NCI-H187 (cell line): Measurements from ENCODE around the gene ZNF618.

Experiments used
- DNase-seq, 2 experiments: peaks; one replicate each; lab custom pipeline; 2025; lab: John Stamatoyannopoulos, UW

ZNF618 gene

GRCh38 chr9:113934829-113935676 lies 58.9 kb downstream of the ZNF618 start:
- no peak for DNase-seq

DNA sequence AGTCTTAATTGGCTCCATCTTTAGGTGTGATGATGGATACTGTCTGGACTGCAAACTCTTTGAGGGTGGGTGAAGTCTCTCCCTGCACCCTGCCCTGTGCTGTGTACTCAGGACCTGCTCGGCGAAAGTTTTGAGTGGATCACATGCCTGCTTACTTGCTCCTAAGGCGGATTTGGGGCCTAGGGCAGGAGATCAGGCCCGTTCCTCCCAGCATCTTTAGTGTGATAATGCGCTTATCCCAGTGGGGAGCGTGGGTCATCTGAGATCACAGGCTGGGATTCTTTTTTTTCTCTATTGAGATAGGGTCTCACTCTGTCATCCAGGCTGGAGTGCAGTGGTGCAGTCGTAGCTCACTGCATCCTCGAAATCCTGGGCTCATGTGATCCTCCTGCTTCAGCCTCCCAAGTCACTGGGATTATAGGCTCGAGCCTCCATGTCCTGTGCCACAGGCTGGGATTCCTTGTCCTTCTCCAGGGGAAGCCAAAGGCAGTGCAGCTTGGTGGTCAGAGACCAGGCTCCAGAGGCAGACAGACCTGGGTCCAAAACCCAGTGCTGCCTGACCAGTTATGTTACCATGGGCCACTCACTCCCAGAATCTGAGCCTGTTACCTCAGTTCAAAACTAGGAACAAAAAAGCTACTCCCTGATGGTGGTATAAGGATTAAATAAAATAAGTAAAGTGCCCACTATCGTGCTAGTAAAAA lies 59.7 kb downstream of the ZNF618 start:
- DNase-seq: no peak

GRCh38 chr9:113940077-113940476 lies 64.0 kb downstream of the ZNF618 start:
- no peak for DNase-seq

- no peak for DNase-seq
Measured at GRCh38 chr9:113941056-113941455, 64.9 kb downstream of the ZNF618 start.

DNA sequence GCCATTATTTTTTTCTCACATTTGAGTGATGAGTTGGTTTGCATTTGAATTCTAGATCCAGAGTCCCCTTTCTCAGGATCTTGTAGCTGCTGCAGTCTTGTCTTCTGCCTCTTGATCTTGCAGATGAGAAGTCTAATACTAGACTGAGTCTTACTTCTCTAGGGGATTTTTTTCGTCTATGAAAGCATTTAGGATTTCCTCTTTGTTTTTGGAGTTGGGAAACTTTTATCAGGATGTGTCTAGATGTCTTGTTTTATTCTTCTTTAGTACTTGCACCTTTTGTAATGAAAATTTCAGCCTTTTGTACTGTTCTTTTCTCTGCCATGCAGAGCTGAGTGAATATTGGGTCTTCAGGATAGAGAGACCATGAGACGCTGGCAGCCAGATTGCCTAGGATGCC lies 65.4 kb downstream of the ZNF618 start:
- DNase-seq: no peak

- DNase-seq: no peak
Measured at GRCh38 chr9:113943112-113944009, 67.3 kb downstream of the ZNF618 start.

DNA sequence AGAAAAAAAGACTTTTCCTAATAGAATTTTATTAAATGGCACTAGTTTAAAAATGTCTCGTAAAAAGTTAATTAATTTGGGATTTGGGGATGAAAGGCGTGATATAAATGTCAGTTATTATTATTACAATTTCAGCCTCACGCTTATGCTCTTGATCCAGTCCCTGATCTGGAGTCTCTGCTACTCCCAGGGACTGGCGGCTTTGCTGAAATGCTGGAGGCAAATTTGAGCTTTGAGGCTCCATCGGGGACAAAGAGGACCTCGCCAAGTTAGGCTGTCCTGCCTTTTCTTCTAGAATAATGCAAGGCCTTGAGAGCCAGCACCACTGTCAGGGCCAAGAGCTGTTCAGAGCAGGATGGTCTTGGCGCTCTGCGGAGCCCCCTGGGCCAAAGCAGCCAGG lies 69.7 kb downstream of the ZNF618 start:
- no peak for DNase-seq

GRCh38 chr9:113946496-113947115 lies 70.5 kb downstream of the ZNF618 start:
- DNase-seq: no peak

DNA sequence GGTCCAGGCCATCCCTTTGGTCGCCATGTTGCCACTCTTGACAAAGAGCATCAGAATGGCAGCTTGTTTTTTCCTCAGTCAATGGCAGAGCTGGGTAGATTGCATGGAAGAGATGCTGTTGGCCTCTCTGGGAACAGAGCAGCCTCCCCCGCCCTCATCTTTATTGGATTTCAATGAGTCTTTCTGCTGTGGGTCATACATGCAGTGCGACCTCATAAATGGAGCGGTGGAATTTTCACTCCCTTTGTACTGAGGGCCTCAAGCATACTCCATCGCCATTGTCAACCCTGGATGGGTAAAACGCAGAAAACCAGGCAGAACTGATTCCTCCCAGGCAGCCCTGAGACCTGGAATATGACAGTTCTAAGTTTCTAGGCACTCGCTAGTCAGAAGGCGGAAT lies 71.8 kb downstream of the ZNF618 start:
- DNase-seq: no peak

DNA sequence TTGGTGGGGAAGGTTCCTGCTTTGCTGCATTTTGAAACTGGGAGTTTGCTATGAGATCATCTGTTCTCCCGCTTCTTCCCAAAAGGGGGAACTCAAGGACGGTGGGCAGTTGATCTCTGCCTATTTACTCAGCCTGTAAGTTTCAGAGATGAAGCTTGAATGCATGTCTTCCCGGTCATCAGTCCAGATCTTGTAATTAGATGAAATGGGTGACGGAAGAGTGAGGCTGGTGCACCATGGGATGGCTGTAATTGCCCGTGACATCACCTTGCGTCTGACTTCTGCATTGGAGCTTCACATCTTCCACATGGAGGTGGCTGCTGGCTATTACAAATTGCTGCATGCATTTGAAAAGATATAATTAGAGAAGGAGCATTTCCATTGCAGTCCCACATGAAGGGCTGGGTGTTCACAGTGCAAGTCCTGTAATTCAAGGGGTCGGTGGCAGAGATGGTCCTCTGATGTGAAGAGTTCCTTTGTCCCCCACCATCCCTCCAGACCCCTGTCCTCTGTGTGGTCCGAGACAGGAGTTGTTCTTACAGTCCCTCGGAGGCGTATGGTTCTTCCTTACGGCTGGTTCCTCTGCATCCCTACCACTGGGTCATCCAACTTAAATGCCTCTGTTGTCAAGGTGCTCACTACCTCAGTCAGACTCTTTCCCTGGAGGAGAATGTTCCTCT lies 72.9 kb downstream of the ZNF618 start:
- no peak for DNase-seq

DNA sequence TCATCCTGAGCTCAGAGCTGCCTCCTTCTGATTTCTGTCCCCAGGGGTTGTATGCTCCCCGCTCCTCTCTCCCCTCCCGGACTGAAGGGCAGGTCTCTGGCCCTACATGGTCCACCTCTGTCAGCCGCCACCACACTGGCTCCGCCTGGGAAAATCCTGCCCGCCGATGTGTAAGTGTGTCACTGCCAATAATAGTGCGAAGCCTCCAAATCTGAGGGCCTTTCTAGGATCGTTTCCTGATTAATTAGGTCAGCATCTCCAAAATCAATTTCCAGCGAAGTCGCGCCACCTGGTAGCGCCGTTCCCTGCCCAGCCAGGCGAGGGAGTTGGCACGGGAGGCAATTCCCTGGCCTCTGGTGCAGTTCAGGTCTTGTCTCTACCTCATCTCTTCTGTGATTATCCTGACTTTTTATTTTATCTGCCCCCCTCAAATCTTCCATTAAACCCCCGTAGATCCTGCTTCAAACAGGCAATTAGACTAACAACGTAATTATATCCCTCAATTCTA lies 73.5 kb downstream of the ZNF618 start:
- no peak for DNase-seq

GRCh38 chr9:113950195-113951031 lies 74.3 kb downstream of the ZNF618 start:
- no peak for DNase-seq

GRCh38 chr9:113951032-113951372 lies 74.9 kb downstream of the ZNF618 start:
- no peak for DNase-seq

GRCh38 chr9:113952676-113953075 lies 76.6 kb downstream of the ZNF618 start:
- DNase-seq: no peak

GRCh38 chr9:113953531-113953930 lies 77.4 kb downstream of the ZNF618 start:
- DNase-seq: no peak

DNA sequence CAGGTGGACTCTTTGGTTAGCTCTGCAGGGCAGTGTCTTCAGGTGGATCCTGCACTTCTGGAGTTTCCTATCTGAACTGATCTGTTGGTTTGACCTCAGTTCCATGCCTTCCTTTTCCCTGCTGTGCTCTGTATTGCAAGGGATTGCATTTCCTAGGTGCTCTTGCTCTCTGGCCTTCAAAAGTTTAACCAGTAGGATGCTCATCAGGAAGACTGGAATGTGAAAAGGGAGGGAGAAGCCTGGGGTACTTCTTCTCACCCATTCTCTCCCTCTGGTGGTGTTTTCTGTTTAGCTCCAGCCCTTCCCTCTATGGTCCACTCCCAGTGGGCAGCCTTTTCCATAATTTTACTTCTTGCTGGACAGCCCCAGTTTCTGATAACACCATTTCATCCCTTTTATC lies 78.5 kb downstream of the ZNF618 start:
- no peak for DNase-seq

DNA sequence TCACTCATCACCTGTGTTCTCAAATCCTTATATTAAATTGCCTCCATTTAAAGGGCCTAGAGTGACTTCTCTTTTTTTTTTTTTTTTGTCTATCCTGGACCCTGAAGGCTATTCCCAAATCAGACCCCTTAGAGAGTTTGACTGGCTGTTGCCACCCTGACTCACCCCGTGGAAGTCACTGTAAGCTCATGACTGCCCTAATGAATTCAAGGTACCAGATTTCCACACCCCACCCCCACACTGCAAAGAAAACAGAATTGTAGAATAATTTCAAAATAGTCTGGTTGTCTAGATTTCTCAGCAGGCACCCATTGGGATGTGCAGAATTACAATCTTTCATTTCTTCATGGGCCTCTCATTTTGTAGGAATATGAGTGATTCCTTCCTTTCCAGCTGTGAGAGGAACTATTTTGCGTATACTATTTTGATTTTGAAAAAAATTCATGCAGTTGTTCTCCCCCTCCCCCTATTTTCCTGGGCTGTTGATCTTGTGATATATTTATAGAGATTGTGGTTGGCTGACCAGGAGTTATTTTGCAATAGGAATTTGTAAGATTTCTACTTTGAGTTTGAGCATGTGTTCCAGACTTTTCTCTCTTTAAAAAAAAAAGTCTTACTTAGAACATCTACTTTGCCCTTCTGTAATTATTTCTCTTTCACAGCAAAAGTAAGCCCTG lies 79.1 kb downstream of the ZNF618 start:
- no peak for DNase-seq

GRCh38 chr9:113956901-113957300 lies 80.8 kb downstream of the ZNF618 start:
- DNase-seq: no peak

- no peak for DNase-seq
Measured at GRCh38 chr9:113957351-113957750, 81.2 kb downstream of the ZNF618 start.

DNA sequence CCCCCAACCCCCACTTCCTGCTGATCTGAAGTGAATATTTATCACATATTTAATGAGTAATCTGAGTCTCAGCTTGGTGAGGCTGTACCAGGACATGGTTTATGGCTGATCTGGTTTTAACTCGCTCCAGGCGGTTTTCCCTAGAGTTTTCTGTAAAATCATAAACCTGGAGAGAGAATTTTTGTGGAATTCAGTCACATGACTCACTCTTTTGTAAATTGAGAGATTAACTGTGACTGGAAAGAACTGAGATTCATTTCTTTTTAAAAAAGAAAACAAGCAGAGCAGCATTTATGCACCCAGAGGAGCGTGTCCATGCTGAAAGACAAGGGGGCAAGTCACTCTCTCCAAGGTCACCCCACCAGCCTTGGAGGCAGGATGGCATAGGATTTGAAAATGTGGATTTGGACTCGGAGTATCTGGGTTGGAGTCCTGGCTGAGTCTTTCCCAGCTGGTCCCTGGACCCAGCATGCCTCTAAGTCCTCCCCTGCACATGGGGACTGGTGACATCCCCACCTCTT lies 81.8 kb downstream of the ZNF618 start:
- no peak for DNase-seq
